KOPT-K1 (cell line): ENCODE measurements around the gene SEC61A2.
A peak's percentile ranks its signal among the peaks of the same experiment; 100 is the strongest.

ENCODE experiments used
- H3K27ac ChIP-seq: fragments of 200-600 bp; sonication (generic); 2 replicates; pipeline ENCODE4 v1.5.1; 2016; ENCODE audit warnings: antibody characterized with exemption, mild to moderate bottlenecking, low read depth, low read length; ENCODE audit not compliant: poor library complexity, severe bottlenecking
- H3K36me3 ChIP-seq: fragments of 200-600 bp; sonication (generic); 2 replicates; pipeline ENCODE4 v1.5.1; 2017; ENCODE audit warnings: antibody characterized with exemption, mild to moderate bottlenecking, low read length, moderate library complexity; ENCODE audit not compliant: insufficient read depth
- H3K9me3 ChIP-seq: fragments of 200-600 bp; sonication (generic); 2 replicates; pipeline ENCODE4 v1.5.1; 2017; ENCODE audit warnings: antibody characterized with exemption, low read length, mild to moderate bottlenecking; ENCODE audit not compliant: insufficient read depth, poor library complexity, severe bottlenecking

The SEC61A2 gene

GRCh38 chr10:12180221-12180974 is 50.9 kb downstream of the SEC61A2 start:
- no peak overlapping the region for H3K27ac ChIP-seq
- H3K36me3 ChIP-seq = peaks cover 90% of the 10 kb centered on the region
- no peaks in the 10 kb centered on the region for H3K9me3 ChIP-seq

- H3K36me3 ChIP-seq = peaks cover 92% of the 10 kb centered on the region
- H3K9me3 ChIP-seq = no peaks in the 10 kb centered on the region
- H3K27ac ChIP-seq = no peak overlapping the region
These were observed 51.7 kb downstream of the SEC61A2 start for GRCh38 chr10:12181065-12181775.

- Histone ChIP-seq H3K36me3 (peaks cover 89% of the 10 kb centered on the region), H3K27ac (no peak overlapping the region), H3K9me3 (no peaks in the 10 kb centered on the region)
These were observed 54.7 kb downstream of the SEC61A2 start for GRCh38 chr10:12184165-12184564.

GRCh38 chr10:12186323-12186722 is 56.8 kb downstream of the SEC61A2 start:
- Histone ChIP-seq H3K36me3 (peaks cover 76% of the 10 kb centered on the region), H3K9me3 (no peaks in the 10 kb centered on the region), H3K27ac (no peak overlapping the region)

- H3K36me3 ChIP-seq = peaks cover 77% of the 10 kb centered on the region
- H3K9me3 ChIP-seq = no peaks in the 10 kb centered on the region
- no peak overlapping the region for H3K27ac ChIP-seq
These were observed 57.9 kb downstream of the SEC61A2 start for GRCh38 chr10:12187321-12187905.

GRCh38 chr10:12188656-12189055 is 59.2 kb downstream of the SEC61A2 start:
- H3K36me3 ChIP-seq = peaks cover 73% of the 10 kb centered on the region
- no peaks in the 10 kb centered on the region for H3K9me3 ChIP-seq
- H3K27ac ChIP-seq = no peak overlapping the region

- H3K36me3 ChIP-seq = peaks cover 66% of the 10 kb centered on the region
- no peak overlapping the region for H3K27ac ChIP-seq
- H3K9me3 ChIP-seq = no peaks in the 10 kb centered on the region
These were observed 59.9 kb downstream of the SEC61A2 start for GRCh38 chr10:12189426-12189825.

GRCh38 chr10:12191715-12192114 is 62.2 kb downstream of the SEC61A2 start:
- Histone ChIP-seq H3K36me3 (peaks cover 44% of the 10 kb centered on the region), H3K9me3 (no peaks in the 10 kb centered on the region), H3K27ac (no peak overlapping the region)

- Histone ChIP-seq H3K9me3 (no peaks in the 10 kb centered on the region), H3K36me3 (peaks cover 29% of the 10 kb centered on the region), H3K27ac (no peak overlapping the region)
These were observed 63.7 kb downstream of the SEC61A2 start for GRCh38 chr10:12193193-12193592.

GRCh38 chr10:12194752-12195271 is 65.3 kb downstream of the SEC61A2 start:
- peak overlapping the region; percentile 92 for H3K27ac ChIP-seq
- no peaks in the 10 kb centered on the region for H3K9me3 ChIP-seq
- peaks cover 33% of the 10 kb centered on the region for H3K36me3 ChIP-seq

GRCh38 chr10:12195281-12195602 is 65.8 kb downstream of the SEC61A2 start:
- Histone ChIP-seq H3K36me3 (peaks cover 34% of the 10 kb centered on the region), H3K27ac (peak overlapping the region; percentile 92), H3K9me3 (no peaks in the 10 kb centered on the region)

- Histone ChIP-seq H3K36me3 (peaks cover 38% of the 10 kb centered on the region), H3K27ac (peak within 1 kb of the TSS; percentile 92), H3K9me3 (no peaks in the 10 kb centered on the region)
These were observed 66.4 kb downstream of the SEC61A2 start, which contains the start of the genes CDC123 and NUDT5 for GRCh38 chr10:12195603-12196506. CDC123 (plus strand) TSS chr10:12196188; CDS start chr10:12196246, 58 bp downstream. NUDT5 (minus strand) TSS chr10:12195891; CDS start chr10:12186291, 9,600 bp downstream.

- peak overlapping the region; percentile 92 for H3K27ac ChIP-seq
- peaks cover 42% of the 10 kb centered on the region for H3K36me3 ChIP-seq
These were observed 67.2 kb downstream of the SEC61A2 start for GRCh38 chr10:12196531-12197211.

GRCh38 chr10:12198156-12198555 is 68.7 kb downstream of the SEC61A2 start:
- Histone ChIP-seq H3K9me3 (no peaks in the 10 kb centered on the region), H3K36me3 (peaks cover 45% of the 10 kb centered on the region), H3K27ac (no peak overlapping the region)

More at GRCh38 chr10:12196531-12197211, 67.2 kb downstream of the SEC61A2 start:
- H3K9me3 ChIP-seq = no peaks in the 10 kb centered on the region
